ENCODE results near the gene LIN7B. TPM values are rescaled to one million over a fixed set of nuclear protein-coding genes. Genes with fewer than 3 reads are reported as not detected.

The LIN7B gene
- total and polyA plus RNA-seq, 9 of the 15 experiments (the other 6 are each of a cell fraction or from before 2014, with no cell fraction given), result 0.89 to 15.7 (median 4.0) TPM

DNA sequence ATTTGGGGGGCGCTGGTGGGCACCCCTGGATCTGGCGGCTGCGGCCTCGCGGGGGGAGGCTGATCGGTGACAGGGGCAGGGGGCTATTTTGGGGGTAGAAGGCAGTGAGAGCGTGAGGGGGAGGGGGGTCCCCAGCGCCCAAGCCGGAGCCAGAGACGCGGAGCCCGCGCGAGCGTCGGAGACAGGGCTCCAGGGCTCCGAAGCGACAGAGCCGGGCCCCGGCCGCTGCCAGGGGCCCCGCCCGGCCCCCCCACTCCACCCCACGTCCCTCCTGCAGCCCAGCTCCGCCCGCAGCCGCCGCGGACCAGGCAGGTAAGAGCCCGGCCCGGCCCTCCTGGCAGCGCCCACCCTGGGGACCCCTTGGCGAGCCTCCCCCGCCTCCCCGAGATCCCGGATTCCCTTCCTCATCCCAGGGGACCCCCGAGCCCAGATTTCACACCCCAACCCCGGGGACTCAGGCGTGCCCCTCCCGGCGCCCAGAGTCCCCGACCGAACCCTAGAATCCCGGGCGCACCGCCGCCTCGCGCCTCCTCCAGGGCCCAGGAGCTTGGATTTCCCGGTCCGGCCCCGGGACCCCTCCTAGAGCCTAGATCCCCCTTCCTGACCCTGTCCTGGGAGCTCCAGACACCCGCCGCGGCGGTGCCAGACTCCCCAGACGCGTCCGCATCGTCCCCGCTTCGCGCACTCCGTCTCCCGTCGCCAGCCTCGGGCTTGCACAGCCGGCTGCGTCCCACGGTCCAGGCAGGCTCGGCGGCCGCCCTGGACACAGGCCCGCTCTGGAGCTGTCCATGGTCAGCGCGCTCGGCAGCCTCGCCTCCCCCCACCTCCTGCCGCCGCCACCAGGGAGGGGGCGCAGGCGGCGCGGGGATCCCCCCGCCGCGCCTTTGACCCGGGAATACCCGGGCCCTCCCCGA, 5.5 kb downstream of the LIN7B start, which contains the start of gene PPFIA3 (continued):
- TF ChIP-seq, protein P1, sequence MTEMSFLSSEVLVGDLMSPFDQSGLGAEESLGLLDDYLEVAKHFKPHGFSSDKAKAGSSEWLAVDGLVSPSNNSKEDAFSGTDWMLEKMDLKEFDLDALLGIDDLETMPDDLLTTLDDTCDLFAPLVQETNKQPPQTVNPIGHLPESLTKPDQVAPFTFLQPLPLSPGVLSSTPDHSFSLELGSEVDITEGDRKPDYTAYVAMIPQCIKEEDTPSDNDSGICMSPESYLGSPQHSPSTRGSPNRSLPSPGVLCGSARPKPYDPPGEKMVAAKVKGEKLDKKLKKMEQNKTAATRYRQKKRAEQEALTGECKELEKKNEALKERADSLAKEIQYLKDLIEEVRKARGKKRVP (CRISPR knock-in tag; IDR thresholded peaks at IDR 0.05), result no peak
- TF ChIP-seq MTA2 (IDR thresholded peaks at IDR 0.05; ENCODE audit: low read depth) (no peak), HDAC1 (IDR thresholded peaks at IDR 0.05) (peak in 1 of 2 experiments; percentile 87; a peak in 2 of 4 replicates), PCBP1 (IDR thresholded peaks at IDR 0.05; ENCODE audit: low read depth, low read length, poor library complexity, severe bottlenecking) (peak; percentile 65), STAG1 (CRISPR knock-in tag; IDR thresholded peaks at IDR 0.05; ENCODE audit: borderline replicate concordance) (peak; percentile 63), ZNF695 (CRISPR knock-in tag; IDR thresholded peaks at IDR 0.05) (no peak), SLC30A9 (CRISPR knock-in tag; IDR thresholded peaks at IDR 0.05) (no peak), ZFP30 (CRISPR knock-in tag; IDR thresholded peaks at IDR 0.05; ENCODE audit: borderline replicate concordance) (no peak)
- TF ChIP-seq, protein P2, sequence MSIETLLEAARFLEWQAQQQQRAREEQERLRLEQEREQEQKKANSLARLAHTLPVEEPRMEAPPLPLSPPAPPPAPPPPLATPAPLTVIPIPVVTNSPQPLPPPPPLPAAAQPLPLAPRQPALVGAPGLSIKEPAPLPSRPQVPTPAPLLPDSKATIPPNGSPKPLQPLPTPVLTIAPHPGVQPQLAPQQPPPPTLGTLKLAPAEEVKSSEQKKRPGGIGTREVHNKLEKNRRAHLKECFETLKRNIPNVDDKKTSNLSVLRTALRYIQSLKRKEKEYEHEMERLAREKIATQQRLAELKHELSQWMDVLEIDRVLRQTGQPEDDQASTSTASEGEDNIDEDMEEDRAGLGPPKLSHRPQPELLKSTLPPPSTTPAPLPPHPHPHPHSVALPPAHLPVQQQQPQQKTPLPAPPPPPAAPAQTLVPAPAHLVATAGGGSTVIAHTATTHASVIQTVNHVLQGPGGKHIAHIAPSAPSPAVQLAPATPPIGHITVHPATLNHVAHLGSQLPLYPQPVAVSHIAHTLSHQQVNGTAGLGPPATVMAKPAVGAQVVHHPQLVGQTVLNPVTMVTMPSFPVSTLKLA (conservative IDR thresholded peaks at IDR 0.05), result peak; percentile 41 to 82; a peak in 3 of 4 replicates
- TF ChIP-seq, protein P3, sequence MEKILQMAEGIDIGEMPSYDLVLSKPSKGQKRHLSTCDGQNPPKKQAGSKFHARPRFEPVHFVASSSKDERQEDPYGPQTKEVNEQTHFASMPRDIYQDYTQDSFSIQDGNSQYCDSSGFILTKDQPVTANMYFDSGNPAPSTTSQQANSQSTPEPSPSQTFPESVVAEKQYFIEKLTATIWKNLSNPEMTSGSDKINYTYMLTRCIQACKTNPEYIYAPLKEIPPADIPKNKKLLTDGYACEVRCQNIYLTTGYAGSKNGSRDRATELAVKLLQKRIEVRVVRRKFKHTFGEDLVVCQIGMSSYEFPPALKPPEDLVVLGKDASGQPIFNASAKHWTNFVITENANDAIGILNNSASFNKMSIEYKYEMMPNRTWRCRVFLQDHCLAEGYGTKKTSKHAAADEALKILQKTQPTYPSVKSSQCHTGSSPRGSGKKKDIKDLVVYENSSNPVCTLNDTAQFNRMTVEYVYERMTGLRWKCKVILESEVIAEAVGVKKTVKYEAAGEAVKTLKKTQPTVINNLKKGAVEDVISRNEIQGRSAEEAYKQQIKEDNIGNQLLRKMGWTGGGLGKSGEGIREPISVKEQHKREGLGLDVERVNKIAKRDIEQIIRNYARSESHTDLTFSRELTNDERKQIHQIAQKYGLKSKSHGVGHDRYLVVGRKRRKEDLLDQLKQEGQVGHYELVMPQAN (IDR thresholded peaks at IDR 0.05; ENCODE audit: borderline replicate concordance), result peak; percentile 44; the same call in 1 of the 2 replicates
- TF ChIP-seq, protein P4, sequence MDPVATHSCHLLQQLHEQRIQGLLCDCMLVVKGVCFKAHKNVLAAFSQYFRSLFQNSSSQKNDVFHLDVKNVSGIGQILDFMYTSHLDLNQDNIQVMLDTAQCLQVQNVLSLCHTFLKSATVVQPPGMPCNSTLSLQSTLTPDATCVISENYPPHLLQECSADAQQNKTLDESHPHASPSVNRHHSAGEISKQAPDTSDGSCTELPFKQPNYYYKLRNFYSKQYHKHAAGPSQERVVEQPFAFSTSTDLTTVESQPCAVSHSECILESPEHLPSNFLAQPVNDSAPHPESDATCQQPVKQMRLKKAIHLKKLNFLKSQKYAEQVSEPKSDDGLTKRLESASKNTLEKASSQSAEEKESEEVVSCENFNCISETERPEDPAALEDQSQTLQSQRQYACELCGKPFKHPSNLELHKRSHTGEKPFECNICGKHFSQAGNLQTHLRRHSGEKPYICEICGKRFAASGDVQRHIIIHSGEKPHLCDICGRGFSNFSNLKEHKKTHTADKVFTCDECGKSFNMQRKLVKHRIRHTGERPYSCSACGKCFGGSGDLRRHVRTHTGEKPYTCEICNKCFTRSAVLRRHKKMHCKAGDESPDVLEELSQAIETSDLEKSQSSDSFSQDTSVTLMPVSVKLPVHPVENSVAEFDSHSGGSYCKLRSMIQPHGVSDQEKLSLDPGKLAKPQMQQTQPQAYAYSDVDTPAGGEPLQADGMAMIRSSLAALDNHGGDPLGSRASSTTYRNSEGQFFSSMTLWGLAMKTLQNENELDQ (CRISPR knock-in tag; IDR thresholded peaks at IDR 0.05; ENCODE audit: borderline replicate concordance), result 0 out of 2 replicates have a peak, but pooled peaks have one; percentile 16
- TF ChIP-seq, protein P5, sequence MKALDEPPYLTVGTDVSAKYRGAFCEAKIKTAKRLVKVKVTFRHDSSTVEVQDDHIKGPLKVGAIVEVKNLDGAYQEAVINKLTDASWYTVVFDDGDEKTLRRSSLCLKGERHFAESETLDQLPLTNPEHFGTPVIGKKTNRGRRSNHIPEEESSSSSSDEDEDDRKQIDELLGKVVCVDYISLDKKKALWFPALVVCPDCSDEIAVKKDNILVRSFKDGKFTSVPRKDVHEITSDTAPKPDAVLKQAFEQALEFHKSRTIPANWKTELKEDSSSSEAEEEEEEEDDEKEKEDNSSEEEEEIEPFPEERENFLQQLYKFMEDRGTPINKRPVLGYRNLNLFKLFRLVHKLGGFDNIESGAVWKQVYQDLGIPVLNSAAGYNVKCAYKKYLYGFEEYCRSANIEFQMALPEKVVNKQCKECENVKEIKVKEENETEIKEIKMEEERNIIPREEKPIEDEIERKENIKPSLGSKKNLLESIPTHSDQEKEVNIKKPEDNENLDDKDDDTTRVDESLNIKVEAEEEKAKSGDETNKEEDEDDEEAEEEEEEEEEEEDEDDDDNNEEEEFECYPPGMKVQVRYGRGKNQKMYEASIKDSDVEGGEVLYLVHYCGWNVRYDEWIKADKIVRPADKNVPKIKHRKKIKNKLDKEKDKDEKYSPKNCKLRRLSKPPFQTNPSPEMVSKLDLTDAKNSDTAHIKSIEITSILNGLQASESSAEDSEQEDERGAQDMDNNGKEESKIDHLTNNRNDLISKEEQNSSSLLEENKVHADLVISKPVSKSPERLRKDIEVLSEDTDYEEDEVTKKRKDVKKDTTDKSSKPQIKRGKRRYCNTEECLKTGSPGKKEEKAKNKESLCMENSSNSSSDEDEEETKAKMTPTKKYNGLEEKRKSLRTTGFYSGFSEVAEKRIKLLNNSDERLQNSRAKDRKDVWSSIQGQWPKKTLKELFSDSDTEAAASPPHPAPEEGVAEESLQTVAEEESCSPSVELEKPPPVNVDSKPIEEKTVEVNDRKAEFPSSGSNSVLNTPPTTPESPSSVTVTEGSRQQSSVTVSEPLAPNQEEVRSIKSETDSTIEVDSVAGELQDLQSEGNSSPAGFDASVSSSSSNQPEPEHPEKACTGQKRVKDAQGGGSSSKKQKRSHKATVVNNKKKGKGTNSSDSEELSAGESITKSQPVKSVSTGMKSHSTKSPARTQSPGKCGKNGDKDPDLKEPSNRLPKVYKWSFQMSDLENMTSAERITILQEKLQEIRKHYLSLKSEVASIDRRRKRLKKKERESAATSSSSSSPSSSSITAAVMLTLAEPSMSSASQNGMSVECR (CRISPR knock-in tag; IDR thresholded peaks at IDR 0.05), result peak; percentile 88
